ENCODE data around the gene FIP1L1.

The FIP1L1 gene

DNA sequence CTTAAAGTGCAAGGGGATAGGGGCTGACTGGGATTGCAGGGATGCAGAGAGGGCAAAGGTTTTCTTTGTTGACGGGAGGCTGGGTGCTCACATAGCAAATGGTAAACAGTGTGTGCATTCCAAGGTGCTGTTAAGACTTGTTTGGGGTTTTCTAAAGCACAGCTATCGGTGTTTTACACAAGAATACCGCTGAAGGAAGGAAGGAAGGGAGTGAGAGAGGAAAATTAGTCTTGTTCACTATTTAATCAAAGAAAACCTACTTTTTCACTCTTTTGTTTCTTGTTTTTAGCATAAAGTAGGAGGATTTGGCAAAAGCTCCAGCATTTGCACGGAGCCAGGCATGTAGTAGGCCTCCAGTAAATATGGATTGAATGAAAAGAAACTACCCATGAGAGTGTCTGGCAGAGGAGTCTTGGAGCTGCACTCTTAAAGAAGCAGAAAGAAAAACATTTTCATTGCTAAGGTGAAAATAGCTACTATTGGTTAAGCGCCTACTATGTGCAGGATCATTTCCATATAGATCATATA, 99.7 kb downstream of the FIP1L1 start:
- DNase-seq = no peak

DNA sequence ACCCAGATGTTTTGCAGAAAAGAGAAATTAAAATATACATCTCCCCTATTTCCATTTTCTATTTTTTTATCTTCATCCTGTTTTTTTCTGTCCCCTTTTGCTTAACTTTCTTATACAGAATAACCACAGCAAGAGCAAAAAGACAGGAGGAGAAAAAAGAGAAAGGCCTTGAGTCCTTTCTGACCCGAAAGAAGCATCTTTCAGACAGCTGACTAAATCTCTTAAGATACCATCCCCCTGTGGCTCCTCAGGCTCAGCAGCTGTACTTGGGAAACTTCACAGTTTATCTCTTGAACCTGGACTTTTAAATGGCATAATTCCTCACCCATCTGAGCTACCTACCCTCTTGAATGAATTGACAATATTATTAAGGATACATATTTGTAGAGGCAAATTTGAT, 100.2 kb downstream of the FIP1L1 start:
- no peak for DNase-seq

DNA sequence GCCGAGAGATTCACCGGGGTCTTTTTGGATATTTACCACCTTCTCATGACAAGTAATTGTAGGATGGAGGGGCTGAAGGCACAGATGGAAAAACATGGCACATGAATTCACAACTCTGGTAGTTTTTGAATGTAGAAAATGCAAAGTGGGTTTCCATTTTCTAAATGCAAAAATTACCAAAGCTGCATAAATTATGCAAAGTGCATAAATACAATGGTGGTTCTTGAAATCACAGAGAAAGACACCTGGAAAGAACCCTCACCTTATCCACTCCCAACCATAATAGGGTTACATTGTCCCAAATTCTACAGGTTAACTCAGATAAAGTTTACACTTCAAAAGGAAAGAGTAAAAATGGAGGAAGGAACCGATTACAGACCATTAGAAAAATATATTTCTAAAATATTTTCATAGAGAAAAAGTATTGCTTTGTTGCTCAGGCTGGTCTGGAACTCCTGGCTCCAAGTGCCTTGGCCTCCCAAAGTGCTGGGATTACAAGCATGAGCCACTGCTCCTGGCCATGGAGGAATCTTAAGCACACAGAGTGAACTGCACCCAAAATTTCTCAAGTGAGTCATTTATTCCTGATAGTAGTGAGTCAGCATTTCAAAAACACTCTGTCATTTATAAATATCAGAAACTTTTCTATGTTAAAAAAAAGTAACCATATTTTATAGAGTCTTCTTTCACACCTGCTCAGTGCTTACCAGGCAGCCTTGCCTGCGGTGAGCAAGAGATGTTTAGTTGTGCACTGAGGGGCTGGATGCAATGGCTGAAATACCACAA, 101.4 kb downstream of the FIP1L1 start:
- DNase-seq = no peak

DNA sequence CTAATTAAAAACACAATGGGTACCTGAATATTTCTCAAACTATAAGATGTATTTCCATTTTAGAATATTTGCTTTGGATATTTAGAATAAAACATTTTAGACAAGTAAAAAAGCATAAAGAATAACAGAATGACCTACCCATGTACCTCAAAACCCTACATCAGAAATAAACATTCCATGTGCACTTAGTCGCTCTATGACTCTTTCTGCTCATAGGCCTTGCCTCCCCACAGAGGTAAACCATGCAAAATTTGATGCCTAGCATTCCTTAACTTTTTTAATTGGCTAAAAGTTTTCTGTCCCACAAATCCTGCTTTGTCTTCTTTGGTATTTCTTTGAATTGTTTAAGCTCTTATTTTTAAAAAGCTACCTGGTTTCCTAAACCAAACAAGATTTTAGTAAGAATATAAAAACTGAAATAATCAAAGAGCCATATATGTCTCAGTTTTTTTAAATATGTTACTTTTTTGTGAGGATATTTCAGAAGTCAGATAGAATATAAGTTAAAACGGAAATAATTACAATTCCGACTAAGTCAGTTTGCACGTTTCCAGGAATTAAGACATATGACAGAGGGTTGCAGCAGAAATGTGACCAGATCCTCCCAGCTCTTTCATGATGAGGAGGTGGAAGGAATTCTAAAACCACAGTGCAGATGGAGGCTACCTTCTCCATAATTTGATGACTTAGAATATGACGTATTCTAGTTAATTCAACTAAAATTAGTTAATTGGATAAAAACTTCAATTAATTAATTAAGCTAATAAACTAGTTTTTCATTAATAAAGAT, 102.5 kb downstream of the FIP1L1 start:
- no peak for DNase-seq

DNA sequence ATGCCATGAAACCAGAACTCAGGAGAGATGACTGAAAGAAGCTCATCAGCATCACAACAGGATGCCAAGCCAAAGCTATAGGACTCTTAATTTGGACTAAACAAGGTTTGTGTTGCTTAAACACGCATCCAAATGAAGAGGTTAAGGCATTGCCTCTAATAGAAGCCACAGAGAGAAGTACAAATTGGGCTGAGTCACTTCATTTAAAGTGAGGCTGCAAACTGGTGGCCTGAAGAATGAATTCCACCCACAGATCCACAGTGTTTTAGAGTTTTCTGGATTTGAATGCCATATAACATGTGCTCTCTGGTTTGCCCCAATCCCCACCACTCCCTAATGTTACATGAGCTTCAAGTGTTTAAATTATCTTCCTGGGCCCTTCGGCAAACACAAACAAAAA, 103.5 kb downstream of the FIP1L1 start:
- DNase-seq = no peak

DNA sequence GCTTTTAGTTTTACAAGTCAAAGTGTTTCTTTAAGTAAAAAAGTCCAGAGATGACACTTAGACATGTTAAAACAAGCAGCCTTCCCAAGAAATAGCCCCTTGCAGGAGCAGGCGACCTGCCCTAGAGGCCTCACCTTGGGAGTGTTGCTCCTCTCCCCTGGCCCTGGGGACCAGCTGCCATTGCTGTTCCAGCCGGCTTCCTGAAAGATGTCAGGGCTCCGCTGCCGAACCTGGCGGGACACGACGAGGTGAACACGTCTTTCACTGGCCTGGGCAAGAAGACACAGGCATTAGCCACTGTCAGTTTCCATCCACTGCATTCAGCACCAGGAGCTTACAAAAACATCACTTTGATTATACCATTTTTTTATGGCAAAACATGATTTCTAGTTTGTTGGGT, 104.1 kb downstream of the FIP1L1 start:
- no peak for DNase-seq

DNA sequence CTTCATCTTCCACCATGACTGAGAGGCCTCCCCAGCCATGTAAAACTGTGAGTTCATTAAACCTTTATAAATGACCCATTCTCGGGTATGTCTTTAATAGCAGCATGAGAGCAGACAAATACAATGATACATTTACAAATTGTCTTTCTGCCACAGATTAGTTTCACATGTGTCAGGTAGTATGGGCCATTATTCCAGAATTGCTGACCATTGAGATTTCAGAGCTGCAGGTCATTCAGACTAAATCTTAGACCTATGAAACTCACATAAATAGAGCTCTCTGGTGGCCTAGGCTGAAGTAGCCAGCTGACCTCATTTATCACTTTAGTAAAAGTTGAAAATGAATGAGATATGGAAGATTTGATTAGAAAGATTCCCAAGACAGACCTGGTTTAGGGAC, 105.8 kb downstream of the FIP1L1 start:
- no peak for DNase-seq

DNA sequence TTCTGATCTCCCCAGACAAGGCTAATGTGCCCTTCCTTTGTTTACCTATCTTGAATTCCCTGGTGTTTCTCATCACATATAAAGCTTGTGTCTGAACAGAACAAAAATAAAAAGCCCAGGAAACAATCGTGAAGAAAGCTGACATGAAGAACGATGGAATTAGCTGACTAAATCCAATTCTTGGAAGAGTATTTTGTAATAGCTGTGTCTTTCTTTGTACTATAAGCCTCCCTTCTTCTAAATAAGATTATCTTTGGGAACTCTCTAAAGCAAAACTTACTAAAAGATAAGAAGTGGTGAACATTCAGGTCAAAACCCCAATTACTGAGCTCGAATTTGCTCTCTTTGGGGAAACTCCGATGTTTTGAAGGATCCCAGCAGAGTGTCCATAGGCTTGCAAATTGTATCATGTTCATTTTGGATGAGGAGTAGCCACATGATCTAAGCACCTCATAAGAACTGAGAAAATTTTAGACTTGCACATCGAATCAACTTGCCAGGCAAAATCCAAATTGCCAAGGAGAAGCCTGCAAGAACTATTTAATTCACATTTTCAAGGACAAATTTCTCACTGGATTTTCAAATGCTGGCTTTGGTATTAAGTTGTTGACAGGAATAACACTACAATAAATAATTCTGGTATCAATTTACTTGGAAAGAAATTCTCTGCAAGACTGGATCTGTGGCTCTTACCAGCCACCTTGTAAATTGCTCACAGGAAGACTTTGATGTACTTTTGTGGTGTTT, 107.6 kb downstream of the FIP1L1 start:
- DNase-seq = no peak

DNA sequence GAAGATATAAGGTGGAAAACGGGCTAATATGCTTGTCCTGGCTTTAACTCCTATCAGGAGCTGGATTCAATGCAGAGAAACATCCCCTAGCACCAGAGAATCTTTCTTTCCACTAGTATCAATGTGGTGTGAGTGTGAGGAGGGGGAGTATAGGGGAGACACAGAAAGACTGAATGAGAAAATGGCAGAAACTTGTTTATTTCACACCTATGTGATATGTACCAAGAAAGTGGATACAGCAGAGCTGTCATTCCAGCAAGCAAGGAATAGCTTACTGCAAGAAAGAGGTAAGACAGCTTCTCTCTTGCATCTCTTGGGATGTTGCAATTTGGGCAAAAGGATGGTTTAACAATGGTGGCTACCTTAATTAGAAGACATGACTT, 108.2 kb downstream of the FIP1L1 start:
- no peak for DNase-seq

DNA sequence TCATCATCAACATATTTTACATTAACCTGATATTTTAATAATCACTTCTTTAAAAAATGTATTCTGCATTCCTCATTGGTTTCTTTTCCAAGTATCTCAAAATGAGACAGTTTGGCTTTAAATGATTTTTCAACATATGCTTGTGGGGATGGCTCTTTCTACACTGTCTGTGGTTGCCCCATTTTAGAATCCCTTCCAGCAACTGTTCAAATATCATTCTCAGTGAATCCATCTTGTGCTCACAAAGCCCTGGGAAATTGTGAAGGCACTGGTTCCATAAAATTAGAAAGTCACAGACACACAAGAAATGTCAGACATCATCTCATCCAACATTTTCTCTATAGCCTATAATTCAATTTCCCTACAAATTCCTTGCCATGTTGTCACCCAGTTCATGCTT, 110.3 kb downstream of the FIP1L1 start:
- DNase-seq = no peak

DNA sequence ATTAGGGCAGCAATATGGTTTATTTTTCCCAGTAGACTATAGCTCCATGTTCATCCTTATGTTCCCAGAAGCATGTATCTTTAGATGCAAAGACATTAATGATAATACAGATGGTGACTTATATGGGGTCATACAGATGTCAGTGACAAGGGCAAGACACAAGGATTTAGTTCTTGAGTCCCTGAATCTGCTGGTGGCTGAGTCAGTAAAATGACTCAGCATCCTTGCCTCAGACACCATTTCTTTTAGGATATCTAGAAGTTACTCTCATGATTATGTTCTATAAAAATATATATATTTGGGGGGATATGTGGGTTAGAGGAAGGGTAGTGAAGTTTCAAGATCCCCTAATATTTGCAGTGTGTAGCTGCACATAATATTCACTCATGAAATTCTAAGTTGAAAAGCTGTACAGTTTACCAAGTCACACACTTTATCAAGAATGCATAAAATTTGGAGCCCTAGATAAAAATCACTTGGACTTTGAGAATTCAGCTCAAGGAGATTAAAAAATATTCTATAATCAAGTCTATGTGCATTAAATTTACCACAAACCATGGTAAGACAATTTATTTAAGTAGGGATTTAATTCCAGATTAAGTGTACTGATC, 111.9 kb downstream of the FIP1L1 start:
- DNase-seq = no peak

DNA sequence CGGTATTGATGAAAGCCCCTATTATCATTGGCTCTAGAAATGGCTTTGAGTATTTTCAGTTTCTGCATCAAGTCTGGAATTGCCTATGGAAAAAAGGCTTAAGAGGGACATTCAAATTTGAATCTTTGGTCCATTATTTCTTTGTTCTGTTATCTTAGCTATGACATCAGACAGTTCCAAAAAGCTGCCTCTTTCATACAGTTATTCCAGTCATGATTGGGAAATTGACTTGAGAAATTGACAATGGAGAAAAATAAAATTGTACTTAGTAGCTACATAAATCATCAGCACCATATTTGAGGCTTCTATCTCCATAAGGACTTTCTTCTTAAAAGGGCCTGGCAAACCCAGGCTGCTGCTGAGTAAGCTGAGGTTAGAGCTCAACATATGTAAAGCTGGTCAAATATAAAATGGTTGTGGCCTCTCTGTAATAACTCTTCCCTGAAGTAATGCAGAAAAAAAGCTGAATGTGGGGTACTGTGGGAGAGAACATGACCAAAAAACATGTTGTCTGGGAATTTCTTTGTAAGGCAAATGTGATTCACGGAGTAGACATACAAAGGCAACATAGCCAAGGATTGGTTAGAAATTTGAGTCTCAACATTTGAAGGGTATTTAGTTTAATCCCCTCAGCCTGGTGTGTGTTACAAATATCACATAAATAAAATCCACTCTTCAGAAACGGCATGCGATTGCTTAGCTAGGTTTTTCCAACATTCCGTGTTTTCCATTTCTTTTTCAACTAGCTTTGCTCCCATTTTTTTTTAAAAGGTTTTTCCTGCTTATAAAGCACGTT, 112.9 kb downstream of the FIP1L1 start:
- DNase-seq = no peak

DNA sequence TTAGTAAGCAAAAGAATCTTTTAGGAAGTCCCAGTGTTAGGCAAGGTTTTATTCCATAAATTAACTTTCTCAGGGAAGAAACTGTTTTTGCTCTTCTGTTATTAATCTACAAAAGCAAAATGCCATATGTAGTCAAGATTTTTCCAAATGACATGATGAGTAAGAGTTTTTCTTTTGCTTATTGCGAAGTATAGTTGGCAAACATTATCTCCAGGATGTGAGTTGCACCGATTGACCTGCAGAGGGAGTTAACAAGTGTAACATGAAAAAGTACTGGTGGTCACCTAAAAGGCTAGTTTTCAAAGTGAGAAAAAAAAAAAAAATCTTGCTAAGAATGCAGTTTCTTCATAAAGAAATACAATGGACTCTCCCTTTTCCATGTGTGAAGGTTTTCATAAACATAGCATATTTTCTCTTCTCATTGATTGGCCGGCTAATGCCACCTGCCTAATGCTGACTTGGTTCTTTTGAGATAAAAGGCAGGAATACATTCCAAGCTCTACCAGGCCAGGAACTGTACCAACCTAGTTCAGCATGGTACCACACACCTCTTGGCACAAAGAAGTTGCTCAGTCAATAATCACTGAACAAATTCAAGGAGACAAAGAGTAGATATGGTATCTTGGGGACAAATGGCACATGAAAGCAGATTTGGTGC, 113.7 kb downstream of the FIP1L1 start:
- DNase-seq = no peak

DNA sequence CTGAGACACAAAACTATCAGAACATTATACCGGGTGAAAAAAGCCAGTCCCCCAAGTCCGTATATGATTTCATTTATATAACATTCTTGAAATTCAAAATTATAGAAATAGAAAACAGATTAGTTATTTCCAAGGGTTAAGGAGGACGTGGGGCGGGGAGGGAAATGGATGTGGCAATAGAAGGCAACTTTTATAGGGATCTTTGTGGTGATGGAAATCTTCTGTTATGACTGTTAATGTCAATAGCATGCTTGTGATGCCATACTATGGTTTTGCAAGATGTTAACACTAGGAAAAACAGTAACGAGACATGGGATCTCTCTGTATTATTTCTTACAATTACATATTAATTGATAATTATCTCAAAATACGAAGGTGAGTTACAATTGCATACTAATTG, 117.4 kb downstream of the FIP1L1 start:
- DNase-seq = no peak

DNA sequence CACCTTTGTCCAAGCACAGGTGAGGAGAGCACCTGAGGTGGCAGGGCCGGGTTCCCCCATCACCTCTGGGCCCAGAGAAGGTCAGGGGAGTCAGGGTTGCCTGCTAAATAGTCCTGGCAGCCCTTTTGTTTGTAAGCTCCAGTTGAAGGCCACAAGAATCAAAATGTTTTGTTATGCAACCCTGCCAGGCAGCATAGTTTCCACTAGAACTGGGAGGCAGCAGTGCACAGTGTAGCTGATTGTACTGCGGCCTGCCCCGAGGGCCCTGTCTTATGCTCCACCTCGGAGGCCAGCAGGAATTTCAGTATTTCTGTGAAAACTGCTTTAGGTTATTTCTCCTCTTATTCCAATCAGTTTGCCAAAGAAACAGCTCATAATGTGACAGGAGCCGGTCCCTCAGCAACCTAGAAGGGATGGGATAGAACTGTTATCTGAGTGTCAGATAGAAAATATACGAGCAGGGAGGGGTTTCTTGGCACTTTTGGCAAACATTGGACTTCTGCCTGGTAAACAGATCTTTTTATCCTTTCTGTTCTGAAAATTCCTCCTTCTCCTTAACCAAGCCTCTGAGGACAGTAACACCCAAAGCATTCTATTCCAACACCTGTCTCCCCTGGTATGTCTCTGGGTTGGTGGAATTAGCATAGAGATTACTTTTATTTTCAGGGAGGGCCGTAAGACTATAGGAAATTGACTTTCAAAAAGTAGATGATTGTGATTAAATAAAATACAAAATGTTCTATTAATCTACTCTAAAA, 120.2 kb downstream of the FIP1L1 start:
- DNase-seq = no peak

DNA sequence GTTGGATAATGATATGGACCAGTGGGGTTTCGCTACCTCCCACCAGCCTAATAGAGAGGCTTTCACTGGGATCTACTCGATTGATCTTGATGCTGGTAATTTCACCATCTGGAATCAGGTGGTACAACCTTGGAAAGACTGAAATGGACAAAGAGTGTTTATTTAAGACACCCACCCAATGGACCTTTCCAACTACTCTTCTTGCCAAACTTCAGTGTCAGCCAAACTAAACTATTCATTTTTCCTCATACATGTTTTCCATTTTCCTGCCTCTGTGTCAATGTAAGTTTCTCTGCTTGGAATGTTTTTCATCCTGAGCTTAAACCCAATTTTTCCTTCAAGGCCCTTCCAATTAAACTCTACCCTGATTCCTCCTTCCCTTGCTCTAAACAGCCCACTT, 121.3 kb downstream of the FIP1L1 start:
- DNase-seq = no peak

DNA sequence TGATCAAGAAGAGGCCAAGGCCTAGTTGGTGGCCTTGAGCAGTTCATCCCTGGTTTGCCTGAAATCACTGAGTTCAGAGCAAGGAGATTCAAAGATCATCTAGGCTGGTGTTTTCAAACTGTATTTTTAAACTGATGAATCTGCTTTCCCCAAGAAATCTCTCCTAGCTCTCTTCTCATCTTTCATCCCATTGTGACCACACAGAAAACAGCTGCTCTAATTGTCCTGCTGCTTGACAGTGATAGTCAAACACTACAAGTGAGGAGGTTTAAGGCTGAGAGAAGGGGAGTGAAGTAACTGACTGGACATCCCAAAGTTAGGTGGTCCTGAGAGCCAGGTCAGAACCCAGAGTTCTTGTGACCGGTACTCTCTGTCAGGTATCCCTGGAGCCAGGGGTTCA, 122.3 kb downstream of the FIP1L1 start:
- DNase-seq = no peak

DNA sequence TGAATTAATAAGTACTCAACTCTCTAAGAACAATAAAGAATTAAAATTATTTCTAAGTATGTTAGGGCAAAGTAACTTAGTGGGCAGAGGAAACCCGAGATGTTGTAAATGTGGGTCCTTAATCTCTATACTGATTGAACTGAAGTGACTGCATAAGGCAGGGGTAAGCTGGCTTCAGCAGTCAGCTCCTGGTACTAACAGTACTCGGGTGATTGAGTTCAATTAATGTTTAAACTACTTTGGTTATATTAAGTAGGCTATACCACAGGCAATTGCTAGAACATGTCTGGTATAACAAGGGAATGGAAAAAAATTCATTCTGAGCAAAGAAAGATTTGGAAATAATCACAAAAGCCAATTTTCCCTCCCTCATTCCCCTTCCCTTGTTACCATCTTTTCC, 123.1 kb downstream of the FIP1L1 start:
- no peak for DNase-seq

DNA sequence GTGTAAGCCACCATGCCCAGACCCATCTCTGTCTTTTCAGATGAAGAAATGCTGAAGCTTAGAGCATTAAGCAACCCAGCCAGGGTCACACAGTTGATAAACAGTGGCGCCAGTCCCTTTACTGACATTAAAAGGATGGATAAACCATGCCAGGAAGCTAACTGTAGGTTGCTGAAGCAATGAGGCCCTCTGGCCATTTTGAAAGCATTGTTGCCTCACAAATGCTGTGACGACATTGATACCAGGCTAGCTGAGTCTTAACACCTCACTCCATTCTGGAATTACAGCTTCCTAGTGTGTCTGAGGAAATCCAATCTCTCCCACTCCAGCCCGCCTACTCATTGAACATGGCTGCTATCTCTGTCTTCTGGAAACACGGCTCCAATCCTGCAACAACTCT, 124.1 kb downstream of the FIP1L1 start:
- no peak for DNase-seq

DNA sequence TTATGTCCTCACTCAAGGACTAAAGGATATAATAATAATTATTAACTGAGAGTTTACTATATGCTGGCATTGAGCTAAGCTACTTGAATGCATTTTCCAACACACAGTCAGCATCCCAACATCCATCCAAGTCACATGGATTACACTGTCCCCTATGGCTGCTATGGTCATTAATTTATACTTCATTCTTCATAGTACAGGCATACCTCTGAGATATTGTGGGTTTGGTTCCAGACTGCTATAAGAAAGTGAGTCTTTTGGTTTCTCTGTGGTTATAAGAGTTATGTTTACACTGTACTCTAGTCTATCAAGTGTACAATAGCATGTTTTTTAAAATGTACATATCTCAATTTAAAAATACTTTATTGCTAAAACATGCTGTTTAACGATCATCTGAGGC, 124.7 kb downstream of the FIP1L1 start:
- no peak for DNase-seq

DNA sequence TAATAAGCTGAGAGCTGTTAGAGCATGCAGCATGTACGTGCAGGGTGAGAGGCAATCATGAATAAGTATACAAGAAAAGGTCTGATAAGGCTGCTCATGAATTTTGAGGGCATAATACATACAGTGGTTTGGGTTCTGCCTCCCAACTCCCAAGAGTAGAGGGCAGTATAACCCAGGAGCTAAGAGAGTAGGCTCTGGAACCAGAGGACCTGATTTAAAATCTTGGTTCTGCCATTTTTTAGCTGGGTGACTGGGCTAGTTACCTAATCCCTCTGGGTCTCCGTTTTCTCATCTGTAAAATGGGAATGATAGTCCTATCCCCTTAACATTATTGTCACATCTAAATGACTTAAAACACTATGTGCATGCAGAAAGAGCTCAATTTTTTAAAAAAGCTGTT, 128.5 kb downstream of the FIP1L1 start:
- DNase-seq = no peak
